ENCODE measurements around the gene MFNG. TPM values are rescaled to one million over a fixed set of nuclear protein-coding genes. Genes with fewer than 3 reads are reported as not detected.
A peak's percentile ranks its signal among the peaks of the same experiment; 100 is the strongest.

The MFNG gene
- total RNA-seq, 1 donor, result 0.72 TPM

- peaks cover 19% of the 10 kb centered on the region for H4K20me1 ChIP-seq (ENCODE audit: insufficient read depth, low read length)
- peaks cover 13% of the 10 kb centered on the region for H3K4me1 ChIP-seq (ENCODE audit: insufficient read depth, low read length)
- H3K27ac ChIP-seq (ENCODE audit: low read depth, low read length), result no peak overlapping the region
- peaks cover 6% of the 10 kb centered on the region for H3K79me2 ChIP-seq (ENCODE audit: insufficient read depth, low read length)
- H3K36me3 ChIP-seq (ENCODE audit: insufficient read depth, low read length), result peaks cover 47% of the 10 kb centered on the region
- H3K4me2 ChIP-seq (ENCODE audit: insufficient read depth, low read length), result no peak overlapping the region
- no peak for TF ChIP-seq CTCF (IDR thresholded peaks at IDR 0.05; ENCODE audit: extremely low read depth, low read depth, low read length)
- no peak overlapping the region for H3K4me3 ChIP-seq (ENCODE audit: insufficient read depth, low read length)
- H2AFZ ChIP-seq (ENCODE audit: low read length), result no peak overlapping the region
- no peaks in the 10 kb centered on the region for H3K27me3 ChIP-seq (ENCODE audit: insufficient read depth, low read length)
- peak; percentile 49 for DNase-seq (ENCODE audit: insufficient read length, low spot score, missing footprints)
- H3K9me3 ChIP-seq (ENCODE audit: low read depth, low read length), result no peaks in the 10 kb centered on the region
Measured at GRCh38 chr22:37507731-37508130, 21.5 kb upstream of the MFNG start.

- peak; percentile 26 for DNase-seq (ENCODE audit: insufficient read length, low spot score, missing footprints)
- Histone ChIP-seq H4K20me1 (ENCODE audit: insufficient read depth, low read length) (peaks cover 16% of the 10 kb centered on the region), H2AFZ (ENCODE audit: low read length) (no peak overlapping the region), H3K4me1 (ENCODE audit: insufficient read depth, low read length) (peaks cover 11% of the 10 kb centered on the region), H3K4me3 (ENCODE audit: insufficient read depth, low read length) (no peak overlapping the region), H3K79me2 (ENCODE audit: insufficient read depth, low read length) (peaks cover 3% of the 10 kb centered on the region), H3K9me3 (ENCODE audit: low read depth, low read length) (no peaks in the 10 kb centered on the region), H3K36me3 (ENCODE audit: insufficient read depth, low read length) (peaks cover 47% of the 10 kb centered on the region), H3K27me3 (ENCODE audit: insufficient read depth, low read length) (no peaks in the 10 kb centered on the region), H3K4me2 (ENCODE audit: insufficient read depth, low read length) (no peak overlapping the region), H3K27ac (ENCODE audit: low read depth, low read length) (no peak overlapping the region)
- TF ChIP-seq CTCF (IDR thresholded peaks at IDR 0.05; ENCODE audit: extremely low read depth, low read depth, low read length), result no peak
Measured at GRCh38 chr22:37505989-37506388, 19.8 kb upstream of the MFNG start.

GRCh38 chr22:37505565-37505964, 19.4 kb upstream of the MFNG start:
- H3K36me3 ChIP-seq (ENCODE audit: insufficient read depth, low read length), result peaks cover 51% of the 10 kb centered on the region
- H3K9me3 ChIP-seq (ENCODE audit: low read depth, low read length), result no peaks in the 10 kb centered on the region
- peaks cover 13% of the 10 kb centered on the region for H3K4me1 ChIP-seq (ENCODE audit: insufficient read depth, low read length)
- H3K27ac ChIP-seq (ENCODE audit: low read depth, low read length), result no peak overlapping the region
- H3K4me2 ChIP-seq (ENCODE audit: insufficient read depth, low read length), result no peak overlapping the region
- no peak for DNase-seq (ENCODE audit: insufficient read length, low spot score, missing footprints)
- TF ChIP-seq CTCF (IDR thresholded peaks at IDR 0.05; ENCODE audit: extremely low read depth, low read depth, low read length), result no peak
- no peaks in the 10 kb centered on the region for H3K27me3 ChIP-seq (ENCODE audit: insufficient read depth, low read length)
- H3K79me2 ChIP-seq (ENCODE audit: insufficient read depth, low read length), result peaks cover 3% of the 10 kb centered on the region
- H2AFZ ChIP-seq (ENCODE audit: low read length), result no peak overlapping the region
- no peak overlapping the region for H3K4me3 ChIP-seq (ENCODE audit: insufficient read depth, low read length)
- H4K20me1 ChIP-seq (ENCODE audit: insufficient read depth, low read length), result peaks cover 15% of the 10 kb centered on the region

- H3K36me3 ChIP-seq (ENCODE audit: insufficient read depth, low read length), result peaks cover 57% of the 10 kb centered on the region
- H3K27me3 ChIP-seq (ENCODE audit: insufficient read depth, low read length), result no peaks in the 10 kb centered on the region
- peaks cover 10% of the 10 kb centered on the region for H4K20me1 ChIP-seq (ENCODE audit: insufficient read depth, low read length)
- H3K4me2 ChIP-seq (ENCODE audit: insufficient read depth, low read length), result no peak overlapping the region
- peak; percentile 81 for DNase-seq (ENCODE audit: insufficient read length, low spot score, missing footprints)
- no peaks in the 10 kb centered on the region for H3K79me2 ChIP-seq (ENCODE audit: insufficient read depth, low read length)
- H3K27ac ChIP-seq (ENCODE audit: low read depth, low read length), result no peak overlapping the region
- H3K4me3 ChIP-seq (ENCODE audit: insufficient read depth, low read length), result no peak overlapping the region
- no peak for TF ChIP-seq CTCF (IDR thresholded peaks at IDR 0.05; ENCODE audit: extremely low read depth, low read depth, low read length)
- H2AFZ ChIP-seq (ENCODE audit: low read length), result no peak overlapping the region
- H3K9me3 ChIP-seq (ENCODE audit: low read depth, low read length), result no peaks in the 10 kb centered on the region
- peaks cover 13% of the 10 kb centered on the region for H3K4me1 ChIP-seq (ENCODE audit: insufficient read depth, low read length)
Measured at GRCh38 chr22:37504964-37505363, 18.8 kb upstream of the MFNG start.

Measured in osteoblast (primary cell).